ENCODE results near the gene ALAD. TPM values are rescaled to one million over a fixed set of nuclear protein-coding genes. Genes with fewer than 3 reads are reported as not detected.

Gene ALAD
- total RNA-seq, 4 donors from 2014 or later, result 8.9 to 16.2 (median 12.3) TPM

- Histone ChIP-seq H3K36me3 (peaks cover 0 to 13% of the 10 kb centered on the region in 2 donors), H3K4me3 (no peak overlapping the region), H3K27ac (no peak overlapping the region), H3K4me1 (peaks cover 10 to 14% of the 10 kb centered on the region in 2 donors), H3K27me3 (no peaks in the 10 kb centered on the region), H3K9me3 (no peaks in the 10 kb centered on the region)
- in situ Hi-C loops (cut with MboI; ENCODE audit: low sequenced_read_pairs in 4 of 4) (no loop called here), intact Hi-C loops (cut with DNase I; ENCODE audit: low total_unique reads) (no loop called here)
- no peak for TF ChIP-seq POLR2A (IDR thresholded peaks at IDR 0.05)
- TF ChIP-seq CTCF (IDR thresholded peaks at IDR 0.05 in 4 of 5, conservative IDR thresholded peaks at IDR 0.05 in 1 of 5), result no peak
- ATAC-seq (no peak), DNase-seq (no peak)
Observed at GRCh38 chr9:113372059-113372458, 29.0 kb downstream of the ALAD start.

GRCh38 chr9:113370806-113371325 lies 30.2 kb downstream of the ALAD start:
- intact Hi-C loops (cut with DNase I; ENCODE audit: low total_unique reads) (no loop called here), in situ Hi-C loops (cut with MboI; ENCODE audit: low sequenced_read_pairs in 4 of 4) (no loop called here)
- H3K9me3 ChIP-seq, result no peaks in the 10 kb centered on the region
- DNase-seq, result no peak
- H3K4me1 ChIP-seq, result peaks cover 4 to 10% of the 10 kb centered on the region in 2 donors
- no peak overlapping the region for H3K27ac ChIP-seq
- no peaks in the 10 kb centered on the region for H3K27me3 ChIP-seq
- ATAC-seq, result no peak
- no peak overlapping the region for H3K4me3 ChIP-seq
- peaks cover 0 to 13% of the 10 kb centered on the region in 2 donors for H3K36me3 ChIP-seq
- TF ChIP-seq POLR2A (IDR thresholded peaks at IDR 0.05) (no peak), CTCF (IDR thresholded peaks at IDR 0.05 in 4 of 5, conservative IDR thresholded peaks at IDR 0.05 in 1 of 5) (no peak)

GRCh38 chr9:113369855-113370140 lies 31.3 kb downstream of the ALAD start:
- Histone ChIP-seq H3K4me3 (no peak overlapping the region), H3K27me3 (no peaks in the 10 kb centered on the region), H3K36me3 (peaks cover 0 to 13% of the 10 kb centered on the region in 2 donors), H3K9me3 (no peaks in the 10 kb centered on the region), H3K27ac (no peak overlapping the region), H3K4me1 (peaks cover 0 to 5% of the 10 kb centered on the region in 2 donors)
- in situ Hi-C loops (cut with MboI; ENCODE audit: low sequenced_read_pairs in 4 of 4), result no loop called here
- DNase-seq (no peak), ATAC-seq (no peak)
- intact Hi-C loops (cut with DNase I; ENCODE audit: low total_unique reads), result no loop called here
- TF ChIP-seq POLR2A (IDR thresholded peaks at IDR 0.05) (no peak), CTCF (IDR thresholded peaks at IDR 0.05 in 4 of 5, conservative IDR thresholded peaks at IDR 0.05 in 1 of 5) (no peak)

- H3K36me3 ChIP-seq, result peaks cover 0 to 11% of the 10 kb centered on the region in 2 donors
- H3K27me3 ChIP-seq, result no peaks in the 10 kb centered on the region
- intact Hi-C loops (cut with DNase I; ENCODE audit: low total_unique reads), result no loop called here
- TF ChIP-seq CTCF (IDR thresholded peaks at IDR 0.05 in 4 of 5, conservative IDR thresholded peaks at IDR 0.05 in 1 of 5) (no peak), POLR2A (IDR thresholded peaks at IDR 0.05) (no peak)
- ATAC-seq, result no peak
- no peaks in the 10 kb centered on the region for H3K9me3 ChIP-seq
- DNase-seq, result peak in 1 of 2 donors; percentile 17
- peaks cover 0 to 5% of the 10 kb centered on the region in 2 donors for H3K4me1 ChIP-seq
- no peak overlapping the region for H3K4me3 ChIP-seq
- H3K27ac ChIP-seq, result no peak overlapping the region
- in situ Hi-C loops (cut with MboI; ENCODE audit: low sequenced_read_pairs in 4 of 4), result no loop called here
Observed at GRCh38 chr9:113368982-113369854, 31.9 kb downstream of the ALAD start.

All from gastrocnemius medialis (tissue), 4 donors.